Right lobe of liver (tissue), 4 donors: ENCODE measurements around the gene HOTAIR.

Source experiments
- CTCF ChIP-seq, 4 donors: fragments of 200-600 bp in 3 of 4; fragments of 450-650 bp in 1 of 4; IDR thresholded peaks; one replicate each; pipeline versions ENCODE4 v1.5.1 to v1.8.0; 2016 to 2022; ENCODE audit warnings: antibody characterized with exemption in 4 of 4, mild to moderate bottlenecking in 2 of 4
- POLR2A ChIP-seq: fragments of 450-650 bp; IDR thresholded peaks from one replicate; pipeline ENCODE4 v1.6.1; 2017; ENCODE audit warnings: antibody characterized with exemption, mild to moderate bottlenecking
- donor health status: DM: no; HTN: no; CAD: no.
- donor health status: DM: no; HTN: no; CAD: no.
- donor health status: DM: no; HTN: yes; CAD: no.

- TF ChIP-seq CTCF (IDR thresholded peaks at IDR 0.05) (no peak), POLR2A (no peak)
Measured at GRCh38 chr12:53978477-53979356, 4.0 kb upstream of the HOTAIR start.
